ENCODE data around the gene LTBP4. TPM values are rescaled to one million over a fixed set of nuclear protein-coding genes. Genes with fewer than 3 reads are reported as not detected.

Gene LTBP4
- total RNA-seq, 4 donors from 2014 or later = 43.5 to 249 (median 65.5) TPM

GRCh38 chr19:40672038-40672437 lies 70.9 kb downstream of the LTBP4 start:
- Histone ChIP-seq H3K9me3 (no peaks in the 10 kb centered on the region), H3K36me3 (peaks cover 20 to 98% (median 36%) of the 10 kb centered on the region in 3 donors), H3K4me1 (peaks cover 0 to 16% (median 0%) of the 10 kb centered on the region in 3 donors), H3K27me3 (no peaks in the 10 kb centered on the region), H3K27ac (no peak overlapping the region), H3K4me3 (no peak overlapping the region)
- TF ChIP-seq POLR2A (IDR thresholded peaks at IDR 0.05) (no peak), CTCF (IDR thresholded peaks at IDR 0.05) (no peak)
- 68 to 96% methylated on average over 2 of the region's 2 CpGs for WGBS, 2 donors
- intact Hi-C loops (cut with DNase I) = no loop called here
- DNase-seq = no peak

- H3K9me3 ChIP-seq = no peaks in the 10 kb centered on the region
- no peak for DNase-seq
- peaks cover 0 to 15% (median 0%) of the 10 kb centered on the region in 3 donors for H3K4me1 ChIP-seq
- H3K27ac ChIP-seq = no peak overlapping the region
- TF ChIP-seq POLR2A (IDR thresholded peaks at IDR 0.05) (no peak), CTCF (IDR thresholded peaks at IDR 0.05) (no peak)
- H3K27me3 ChIP-seq = no peaks in the 10 kb centered on the region
- peaks cover 16 to 98% (median 43%) of the 10 kb centered on the region in 3 donors for H3K36me3 ChIP-seq
- 80 to 93% methylated on average over 7 of the region's 7 CpGs for WGBS, 2 donors
- H3K4me3 ChIP-seq = no peak overlapping the region
- intact Hi-C loops (cut with DNase I) = no loop called here
Measured at GRCh38 chr19:40672573-40673299, 71.6 kb downstream of the LTBP4 start.

- intact Hi-C loops (cut with DNase I) = no loop called here
- 100% methylated on average over 1 to 5 of the region's 11 CpGs for WGBS, 2 donors
- Histone ChIP-seq H3K4me3 (no peak overlapping the region), H3K27ac (no peak overlapping the region), H3K27me3 (no peaks in the 10 kb centered on the region), H3K36me3 (peaks cover 13 to 98% (median 49%) of the 10 kb centered on the region in 3 donors), H3K4me1 (peaks cover 0 to 15% (median 0%) of the 10 kb centered on the region in 3 donors), H3K9me3 (no peaks in the 10 kb centered on the region)
- no peak for DNase-seq
- TF ChIP-seq CTCF (IDR thresholded peaks at IDR 0.05) = no peak
- TF ChIP-seq POLR2A (IDR thresholded peaks at IDR 0.05) = no peak
Measured at GRCh38 chr19:40673397-40673796, 72.2 kb downstream of the LTBP4 start.

GRCh38 chr19:40674291-40674690 lies 73.1 kb downstream of the LTBP4 start:
- H3K4me3 ChIP-seq = no peak overlapping the region
- peaks cover 13 to 98% (median 51%) of the 10 kb centered on the region in 3 donors for H3K36me3 ChIP-seq
- 58 to 69% methylated on average over 3 of the region's 3 CpGs for WGBS, 2 donors
- no peaks in the 10 kb centered on the region for H3K27me3 ChIP-seq
- DNase-seq = no peak
- no peaks in the 10 kb centered on the region for H3K9me3 ChIP-seq
- intact Hi-C loops (cut with DNase I) = no loop called here
- TF ChIP-seq CTCF (IDR thresholded peaks at IDR 0.05) = no peak
- TF ChIP-seq POLR2A (IDR thresholded peaks at IDR 0.05) = no peak
- H3K27ac ChIP-seq = peak overlapping the region in 2 of 4 donors; percentile 16 to 44
- peaks cover 0 to 15% (median 0%) of the 10 kb centered on the region in 3 donors for H3K4me1 ChIP-seq

GRCh38 chr19:40677156-40677555 lies 76.0 kb downstream of the LTBP4 start:
- H3K27me3 ChIP-seq = no peaks in the 10 kb centered on the region
- no peaks in the 10 kb centered on the region for H3K9me3 ChIP-seq
- TF ChIP-seq POLR2A (IDR thresholded peaks at IDR 0.05) (no peak), CTCF (IDR thresholded peaks at IDR 0.05) (no peak)
- 88 to 93% methylated on average over 10 to 15 of the region's 23 CpGs for WGBS, 2 donors
- DNase-seq = no peak
- peaks cover 0 to 15% (median 0%) of the 10 kb centered on the region in 3 donors for H3K4me1 ChIP-seq
- no peak overlapping the region for H3K27ac ChIP-seq
- H3K36me3 ChIP-seq = peaks cover 11 to 98% (median 53%) of the 10 kb centered on the region in 3 donors
- intact Hi-C loops (cut with DNase I) = no loop called here
- no peak overlapping the region for H3K4me3 ChIP-seq
